Activated naive CD8-positive, alpha-beta T cell treated with anti-CD3 and anti-CD28 coated beads for 36 hours (primary cell): Measurements from ENCODE around the gene COL4A2. TPM values are rescaled to one million over a fixed set of nuclear protein-coding genes. Genes with fewer than 3 reads are reported as not detected.

Experiments
- DNase-seq: peaks from one replicate; pipeline ENCODE4 v3.0.0; 2021
- H3K27ac Mint-ChIP-seq: one replicate; pipeline ENCODE4 v1.8.0; 2022; ENCODE audit warnings: mild to moderate bottlenecking, moderate library complexity, mixed read lengths
- H3K27me3 Mint-ChIP-seq: one replicate; pipeline ENCODE4 v1.8.0; 2022; ENCODE audit warnings: mild to moderate bottlenecking, mixed read lengths
- H3K36me3 Mint-ChIP-seq: one replicate; pipeline ENCODE4 v1.8.0; 2021; ENCODE audit warnings: mild to moderate bottlenecking, mixed read lengths
- H3K4me1 Mint-ChIP-seq: one replicate; pipeline ENCODE4 v1.8.0; 2021; ENCODE audit warnings: mixed read lengths
- H3K4me3 Mint-ChIP-seq: one replicate; pipeline ENCODE4 v1.8.0; 2022; ENCODE audit warnings: mild to moderate bottlenecking, moderate library complexity, mixed read lengths
- H3K9me3 Mint-ChIP-seq: one replicate; pipeline ENCODE4 v1.8.0; 2022; ENCODE audit warnings: mixed read lengths
- total RNA-seq, 2 experiments: library from RNA; stranded (reverse); gene quantifications; one replicate each; pipeline ENCODE4 v1.2.3, GENCODE V29; 2021

The COL4A2 gene
- total RNA-seq, 2 experiments from 2014 or later, result not detected

- H3K36me3 Mint-ChIP-seq, result no peaks in the 10 kb centered on the region
- H3K4me3 Mint-ChIP-seq, result no peak overlapping the region
These were observed 92.7 kb downstream of the COL4A2 start for GRCh38 chr13:110399801-110400200.

DNA sequence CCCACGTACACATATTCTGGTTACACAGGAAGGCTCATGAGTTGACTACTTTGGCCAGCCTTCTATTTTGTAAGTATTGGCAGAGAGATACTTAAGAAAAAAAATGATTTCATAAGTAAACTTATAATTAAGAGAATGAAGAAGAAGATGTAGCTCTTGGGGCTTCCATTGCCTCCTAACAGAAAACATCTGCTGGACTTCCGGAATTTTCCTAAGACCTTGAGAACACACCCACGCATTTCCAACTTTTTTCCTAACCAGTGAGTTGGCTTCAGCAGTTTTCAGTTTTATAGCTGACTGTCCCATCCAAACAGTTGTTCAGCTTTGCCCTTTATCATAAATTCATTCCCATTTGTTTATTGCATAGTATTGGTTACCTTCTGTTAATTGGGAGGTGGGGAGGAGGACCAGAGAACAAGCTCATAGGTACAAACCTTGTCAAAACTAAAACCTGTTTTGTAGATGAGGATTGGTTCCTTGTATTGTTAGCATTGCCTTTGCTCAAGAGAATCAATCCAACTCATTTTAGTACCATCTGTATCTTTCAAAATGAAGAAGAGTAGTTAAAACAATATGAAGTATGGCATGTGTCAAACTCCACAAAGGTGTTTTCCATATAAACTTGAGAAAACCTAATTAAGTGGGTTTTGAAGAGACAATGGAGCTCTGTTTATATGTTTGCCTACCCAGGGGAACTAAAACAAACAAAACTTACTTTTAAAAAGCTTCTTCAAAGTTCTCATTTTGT, 93.9 kb downstream of the COL4A2 start:
- no peak overlapping the region for H3K4me3 Mint-ChIP-seq

More at GRCh38 chr13:110399801-110400200, 92.7 kb downstream of the COL4A2 start:
- Mint-ChIP-seq H3K9me3 (no peaks in the 10 kb centered on the region), H3K4me1 (no peaks in the 10 kb centered on the region), H3K27ac (no peak overlapping the region), H3K27me3 (peaks cover 90% of the 10 kb centered on the region)
- DNase-seq, result no peak

GRCh38 chr13:110402299-110403069, 95.4 kb downstream of the COL4A2 start:
- H3K36me3 Mint-ChIP-seq, result no peaks in the 10 kb centered on the region
- no peak overlapping the region for H3K27ac Mint-ChIP-seq
- DNase-seq, result no peak
- no peak overlapping the region for H3K4me3 Mint-ChIP-seq
- H3K4me1 Mint-ChIP-seq, result peaks cover 4% of the 10 kb centered on the region
- H3K27me3 Mint-ChIP-seq, result peaks cover 95% of the 10 kb centered on the region
- no peaks in the 10 kb centered on the region for H3K9me3 Mint-ChIP-seq

More for the DNA sequence above, 93.9 kb downstream of the COL4A2 start:
- Mint-ChIP-seq H3K36me3 (no peaks in the 10 kb centered on the region), H3K4me1 (peaks cover 4% of the 10 kb centered on the region), H3K27ac (no peak overlapping the region), H3K9me3 (no peaks in the 10 kb centered on the region), H3K27me3 (peaks cover 95% of the 10 kb centered on the region)
- no peak for DNase-seq

GRCh38 chr13:110403315-110403714, 96.2 kb downstream of the COL4A2 start:
- H3K36me3 Mint-ChIP-seq, result no peaks in the 10 kb centered on the region
- peaks cover 4% of the 10 kb centered on the region for H3K4me1 Mint-ChIP-seq
- H3K27me3 Mint-ChIP-seq, result peaks cover 94% of the 10 kb centered on the region
- H3K4me3 Mint-ChIP-seq, result no peak overlapping the region
- H3K27ac Mint-ChIP-seq, result no peak overlapping the region
- DNase-seq, result no peak
- no peaks in the 10 kb centered on the region for H3K9me3 Mint-ChIP-seq

DNA sequence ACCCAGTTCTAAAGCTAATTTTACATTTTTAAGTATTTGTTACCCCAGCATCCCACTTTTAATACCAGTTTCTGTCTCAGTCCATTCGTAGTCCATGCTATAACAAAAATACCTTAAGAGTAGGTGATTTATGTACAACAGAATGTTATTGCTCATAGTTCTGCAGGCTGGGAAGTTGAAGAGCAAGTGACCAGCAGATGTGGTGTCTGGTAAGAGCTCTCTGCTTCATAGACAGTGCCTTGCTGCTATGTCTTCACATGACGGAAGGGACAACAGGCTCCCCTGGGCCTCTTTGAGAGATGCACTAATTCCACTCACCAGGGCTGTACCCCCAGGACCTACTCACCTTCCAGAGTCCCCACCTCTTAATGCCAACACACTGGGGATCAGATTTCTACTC, 96.6 kb downstream of the COL4A2 start:
- Mint-ChIP-seq H3K27ac (no peak overlapping the region), H3K9me3 (no peaks in the 10 kb centered on the region), H3K4me3 (no peak overlapping the region), H3K36me3 (no peaks in the 10 kb centered on the region), H3K4me1 (peaks cover 4% of the 10 kb centered on the region), H3K27me3 (peaks cover 94% of the 10 kb centered on the region)
- no peak for DNase-seq

- Mint-ChIP-seq H3K27ac (no peak overlapping the region), H3K36me3 (no peaks in the 10 kb centered on the region), H3K27me3 (peaks cover 94% of the 10 kb centered on the region), H3K4me3 (no peak overlapping the region), H3K9me3 (no peaks in the 10 kb centered on the region), H3K4me1 (peaks cover 4% of the 10 kb centered on the region)
- DNase-seq, result no peak
These were observed 97.2 kb downstream of the COL4A2 start for GRCh38 chr13:110404321-110404720.

DNA sequence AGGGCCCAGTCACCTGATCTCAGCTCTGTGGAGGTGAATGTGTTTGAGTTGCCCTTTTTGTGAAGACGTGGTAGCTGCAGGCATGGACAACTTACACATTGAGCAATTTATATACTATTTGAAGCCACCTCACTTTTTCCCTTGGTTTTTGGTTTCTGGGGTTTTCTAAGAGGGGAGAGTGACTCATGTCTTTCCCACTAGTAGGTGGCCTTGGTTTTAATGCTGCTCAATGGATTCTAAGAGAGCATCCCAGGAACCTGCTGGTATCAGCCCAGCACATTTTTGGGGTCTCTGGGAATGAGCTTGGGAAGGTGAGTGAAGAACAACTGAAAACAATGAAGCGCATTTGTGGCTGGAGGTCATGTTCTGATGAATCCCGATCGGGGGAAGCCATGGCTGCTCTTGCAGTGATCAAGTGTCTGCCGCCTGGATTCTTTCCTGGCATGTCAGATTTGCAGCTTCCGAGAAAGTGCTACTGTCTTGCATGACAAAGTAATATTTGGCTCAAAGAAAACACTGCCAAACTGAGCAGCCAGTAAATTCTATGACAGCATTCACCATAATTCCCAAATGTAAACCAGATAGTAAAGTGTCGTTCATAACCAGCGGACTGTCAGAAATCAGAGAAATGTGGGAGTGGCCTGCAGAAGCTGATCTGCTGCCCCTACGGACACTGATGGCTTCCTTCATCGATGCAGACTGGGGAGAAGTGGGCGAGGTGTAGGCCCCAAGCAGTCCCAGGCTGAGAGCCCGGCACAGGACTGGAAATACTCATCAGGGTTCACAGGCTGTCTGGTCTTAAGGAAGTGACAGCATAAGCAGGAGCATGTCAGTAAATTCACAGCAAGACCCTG, 98.7 kb downstream of the COL4A2 start:
- Mint-ChIP-seq H3K27ac (no peak overlapping the region), H3K9me3 (no peaks in the 10 kb centered on the region), H3K4me1 (peaks cover 4% of the 10 kb centered on the region), H3K36me3 (no peaks in the 10 kb centered on the region), H3K27me3 (peaks cover 95% of the 10 kb centered on the region), H3K4me3 (no peak overlapping the region)
- DNase-seq, result peak; percentile 26

DNA sequence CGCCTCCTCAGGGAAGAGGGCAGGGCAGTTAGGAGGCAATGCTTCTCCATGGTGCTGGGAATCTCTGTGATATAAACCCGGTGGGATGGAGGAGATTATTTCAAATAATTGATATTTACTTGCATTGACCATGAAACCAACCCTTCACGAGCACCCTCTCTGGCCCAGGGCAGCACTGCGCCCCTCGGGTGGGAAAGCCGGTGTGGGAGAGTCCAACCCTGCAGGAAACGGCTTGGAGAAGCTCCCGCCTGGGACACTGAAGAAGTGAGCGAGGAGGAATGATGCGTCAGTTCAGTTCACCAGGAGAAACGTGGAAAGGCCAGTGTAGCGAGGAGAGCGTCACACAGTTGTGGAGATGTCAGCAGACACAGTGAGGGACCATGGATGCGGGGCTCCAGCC, 99.9 kb downstream of the COL4A2 start:
- Mint-ChIP-seq H3K27me3 (peaks cover 95% of the 10 kb centered on the region), H3K9me3 (no peaks in the 10 kb centered on the region)

DNA sequence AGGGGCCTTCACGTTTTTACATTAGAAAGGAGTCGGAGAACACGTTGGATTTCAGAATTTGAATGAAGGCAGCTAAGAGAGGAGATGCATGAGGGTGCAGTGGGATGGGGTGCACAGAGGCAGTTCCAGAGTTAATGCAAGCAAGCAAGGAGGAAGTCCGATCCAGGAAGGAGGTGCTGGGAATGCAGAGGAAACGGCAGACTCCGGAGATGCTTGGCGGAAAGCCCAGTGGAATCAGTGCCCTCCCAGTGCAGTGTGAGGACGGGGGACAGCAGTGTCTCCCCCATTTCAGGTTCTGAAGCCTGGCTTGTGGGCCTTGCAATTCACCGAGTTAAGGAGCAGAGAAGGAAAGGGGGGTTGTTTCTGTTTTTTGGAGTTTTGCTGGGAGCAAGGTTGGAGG, 100.4 kb downstream of the COL4A2 start:
- Mint-ChIP-seq H3K36me3 (no peaks in the 10 kb centered on the region), H3K4me3 (no peak overlapping the region), H3K9me3 (no peaks in the 10 kb centered on the region), H3K27ac (no peak overlapping the region), H3K27me3 (peaks cover 95% of the 10 kb centered on the region), H3K4me1 (peaks cover 9% of the 10 kb centered on the region)
- DNase-seq, result no peak

More for the DNA sequence above, 99.9 kb downstream of the COL4A2 start:
- Mint-ChIP-seq H3K4me3 (no peak overlapping the region), H3K27ac (no peak overlapping the region), H3K4me1 (peaks cover 5% of the 10 kb centered on the region), H3K36me3 (no peaks in the 10 kb centered on the region)
- DNase-seq, result no peak

DNA sequence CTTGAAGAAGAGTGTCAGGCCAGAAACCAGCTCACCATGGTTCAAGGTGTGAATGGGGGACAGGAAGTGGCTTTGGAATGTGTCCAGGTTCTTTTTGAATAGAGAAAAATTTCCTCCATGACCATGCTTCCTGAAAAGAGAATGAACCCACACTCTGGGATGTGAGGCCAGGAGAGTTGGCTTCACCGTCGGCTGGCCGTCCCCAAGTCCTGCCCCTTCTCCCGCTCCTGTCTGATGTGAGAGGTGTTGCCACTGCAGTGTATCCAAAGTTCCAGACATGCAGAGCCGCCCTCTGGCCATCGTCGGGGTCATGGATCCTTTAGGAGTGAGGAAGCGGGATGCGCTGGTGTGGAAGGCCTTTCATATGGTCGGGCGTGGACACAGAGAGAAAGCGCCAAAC, 101.2 kb downstream of the COL4A2 start:
- Mint-ChIP-seq H3K36me3 (no peaks in the 10 kb centered on the region), H3K4me1 (peaks cover 9% of the 10 kb centered on the region), H3K4me3 (no peak overlapping the region), H3K9me3 (no peaks in the 10 kb centered on the region), H3K27ac (no peak overlapping the region), H3K27me3 (peaks cover 96% of the 10 kb centered on the region)
- DNase-seq, result no peak

DNA sequence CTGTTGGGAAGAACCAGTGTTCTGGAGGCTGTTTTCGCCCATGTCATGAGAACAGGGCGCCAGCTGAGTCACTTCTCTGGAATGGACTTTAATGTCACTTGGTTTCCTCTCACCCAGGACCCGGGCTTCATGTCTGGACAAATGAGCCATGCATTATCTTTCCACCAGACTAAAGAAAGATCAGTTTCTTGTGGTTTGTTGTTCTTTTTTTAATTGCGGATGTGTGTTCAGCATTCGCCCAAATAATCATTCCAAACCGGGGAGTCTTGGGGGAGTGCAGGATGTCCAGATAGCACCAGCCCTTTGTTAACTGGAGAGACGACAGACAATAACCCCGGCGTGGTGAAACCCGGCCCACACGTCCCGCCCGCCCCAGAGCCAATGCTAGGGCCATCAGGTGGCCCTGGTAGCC, 102.5 kb downstream of the COL4A2 start:
- no peak for DNase-seq
- H3K4me1 Mint-ChIP-seq, result peaks cover 9% of the 10 kb centered on the region
- no peak overlapping the region for H3K4me3 Mint-ChIP-seq
- H3K27me3 Mint-ChIP-seq, result peaks cover 97% of the 10 kb centered on the region
- no peaks in the 10 kb centered on the region for H3K9me3 Mint-ChIP-seq
- H3K36me3 Mint-ChIP-seq, result no peaks in the 10 kb centered on the region
- no peak overlapping the region for H3K27ac Mint-ChIP-seq

DNA sequence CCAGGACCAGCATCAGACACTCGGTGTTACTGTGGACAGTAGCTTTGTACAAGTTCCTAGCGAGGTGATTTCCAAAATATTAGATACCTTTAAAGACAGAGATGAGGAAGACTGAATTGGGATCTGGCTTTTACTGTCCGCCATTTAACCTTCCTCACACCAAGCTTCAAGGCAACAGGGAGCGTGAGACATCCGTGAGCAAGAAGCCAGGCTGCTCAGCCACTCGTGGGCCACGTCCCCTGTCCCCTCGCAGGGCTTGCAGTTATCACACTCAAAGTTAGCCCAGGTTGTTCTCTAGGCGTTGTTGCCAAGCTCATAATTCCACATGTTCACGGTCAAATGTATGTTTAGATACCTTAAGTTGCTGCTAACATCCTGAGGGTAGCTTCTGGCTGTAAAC, 102.9 kb downstream of the COL4A2 start:
- H3K4me1 Mint-ChIP-seq, result peaks cover 9% of the 10 kb centered on the region
- no peak for DNase-seq
- no peak overlapping the region for H3K27ac Mint-ChIP-seq
- no peak overlapping the region for H3K4me3 Mint-ChIP-seq
- peaks cover 97% of the 10 kb centered on the region for H3K27me3 Mint-ChIP-seq
- H3K9me3 Mint-ChIP-seq, result no peaks in the 10 kb centered on the region
- no peaks in the 10 kb centered on the region for H3K36me3 Mint-ChIP-seq

DNA sequence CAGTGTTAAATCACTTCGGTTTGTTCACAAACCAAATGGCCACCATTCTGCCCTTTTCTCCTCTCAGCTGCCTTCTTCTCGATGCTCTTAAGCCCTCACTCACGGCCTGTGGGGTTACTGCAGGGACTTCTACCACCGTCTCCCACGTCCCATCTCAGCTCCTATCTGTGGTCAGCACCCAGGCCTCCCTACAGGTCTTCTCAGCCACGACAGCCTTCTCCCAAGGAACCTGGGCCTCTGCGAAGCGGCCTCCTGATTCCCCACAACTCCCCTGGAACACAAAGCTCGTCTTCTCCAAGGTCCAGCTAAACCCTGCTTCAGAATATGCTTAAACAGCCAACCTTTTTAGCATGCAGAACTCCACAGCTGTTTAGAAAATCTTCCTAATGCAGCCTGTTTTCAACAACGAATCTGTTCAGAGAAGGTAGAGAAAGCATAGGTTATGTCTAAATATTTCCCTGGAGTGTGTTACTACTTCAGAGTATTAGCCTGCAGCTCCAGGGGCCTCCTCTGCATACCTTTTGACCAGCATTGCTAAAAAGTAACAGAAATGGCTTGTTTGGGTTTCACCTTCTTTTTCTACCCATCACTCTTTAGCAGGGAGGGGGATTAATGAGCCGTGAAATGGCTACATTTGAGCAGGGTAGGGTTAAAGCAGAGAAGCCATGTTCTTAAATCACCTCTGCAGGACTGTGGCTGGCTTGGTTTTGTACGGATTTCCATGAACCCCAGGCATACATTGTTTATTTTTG, 104.0 kb downstream of the COL4A2 start:
- no peak overlapping the region for H3K27ac Mint-ChIP-seq
- no peaks in the 10 kb centered on the region for H3K36me3 Mint-ChIP-seq
- H3K27me3 Mint-ChIP-seq, result peaks cover 92% of the 10 kb centered on the region
- H3K4me1 Mint-ChIP-seq, result peaks cover 5% of the 10 kb centered on the region
- H3K4me3 Mint-ChIP-seq, result no peak overlapping the region
- no peaks in the 10 kb centered on the region for H3K9me3 Mint-ChIP-seq
- DNase-seq, result no peak

- Mint-ChIP-seq H3K27ac (no peak overlapping the region), H3K9me3 (no peaks in the 10 kb centered on the region), H3K4me3 (no peak overlapping the region), H3K27me3 (peaks cover 92% of the 10 kb centered on the region), H3K4me1 (peaks cover 5% of the 10 kb centered on the region), H3K36me3 (no peaks in the 10 kb centered on the region)
- no peak for DNase-seq
These were observed 104.6 kb downstream of the COL4A2 start for GRCh38 chr13:110411688-110412059.
